Epidermal melanocyte (primary cell): Measurements from ENCODE around the gene OARD1.

Source experiments
- DNase-seq: peaks from one replicate; pipeline ENCODE4 v3.0.0; 2011; ENCODE audit warnings: low spot score; ENCODE audit not compliant: insufficient read length

OARD1 gene

GRCh38 chr6:41074692-41075436 is 2.7 kb upstream of the OARD1 start:
- DNase-seq = no peak

- no peak for DNase-seq
Observed at GRCh38 chr6:41073968-41074691, 2.0 kb upstream of the OARD1 start.

- peak; percentile 65 for DNase-seq
Observed at GRCh38 chr6:41073203-41073967, 1.2 kb upstream of the OARD1 start.

- DNase-seq = no peak
Observed at GRCh38 chr6:41072836-41073202, 663 bp upstream of the OARD1 start, which contains the start of gene NFYA. Gene NFYA, plus strand, starts transcription at chr6:41072974. Its CDS starts 6,116 bp downstream, at chr6:41079090.

GRCh38 chr6:41071501-41071922 is 644 bp downstream of the OARD1 start:
- no peak for DNase-seq

- DNase-seq = no peak
Observed at GRCh38 chr6:41066867-41067304, 5.3 kb downstream of the OARD1 start.

- DNase-seq = no peak
Observed at GRCh38 chr6:41065550-41066026, 6.6 kb downstream of the OARD1 start.

GRCh38 chr6:41064841-41065240 is 7.3 kb downstream of the OARD1 start:
- DNase-seq = no peak

GRCh38 chr6:41063884-41064285 is 8.3 kb downstream of the OARD1 start:
- DNase-seq = no peak

- DNase-seq = no peak
Observed at GRCh38 chr6:41062056-41062455, 10.1 kb downstream of the OARD1 start.

GRCh38 chr6:41061196-41061726 is 10.9 kb downstream of the OARD1 start:
- DNase-seq = no peak

- no peak for DNase-seq
Observed at GRCh38 chr6:41059556-41059955, 12.6 kb downstream of the OARD1 start.

- no peak for DNase-seq
Observed at GRCh38 chr6:41058783-41059181, 13.4 kb downstream of the OARD1 start.

- no peak for DNase-seq
Observed at GRCh38 chr6:41056768-41057490, 15.2 kb downstream of the OARD1 start.

- no peak for DNase-seq
Observed at GRCh38 chr6:41055149-41055548, 17.0 kb downstream of the OARD1 start.

GRCh38 chr6:41054511-41054910 is 17.6 kb downstream of the OARD1 start:
- DNase-seq = no peak

GRCh38 chr6:41053041-41053440 is 19.1 kb downstream of the OARD1 start, which contains the start of gene APOBEC2:
Gene APOBEC2, plus strand, starts transcription at chr6:41053202. Its CDS starts 146 bp downstream, at chr6:41053348.
- DNase-seq = no peak

GRCh38 chr6:41051873-41052272 is 20.3 kb downstream of the OARD1 start:
- no peak for DNase-seq

GRCh38 chr6:41050536-41050935 is 21.6 kb downstream of the OARD1 start:
- DNase-seq = no peak

- DNase-seq = no peak
Observed at GRCh38 chr6:41049955-41050354, 22.2 kb downstream of the OARD1 start.

GRCh38 chr6:41049521-41049920 is 22.6 kb downstream of the OARD1 start:
- no peak for DNase-seq
